Aorta (tissue), 5 donors: ENCODE measurements around the gene OPN5. TPM values are rescaled to one million over a fixed set of nuclear protein-coding genes. Genes with fewer than 3 reads are reported as not detected.

Source experiments
- ATAC-seq: fragments of 200-7000 bp; cut with Tn5 transposase; one replicate; pipeline ENCODE4 v1.9.1; 2022; ENCODE audit warnings: moderate library complexity; ENCODE audit not compliant: low FRiP score
- DNase-seq, 2 donors: peaks; one replicate each; pipeline ENCODE4 v3.0.0-alpha.2; 2020
- H3K27ac ChIP-seq, 2 donors: one replicate each; pipeline ENCODE4 v1.5.1; 2013; ENCODE audit warnings: low read length in 2 of 2, mild to moderate bottlenecking in 2 of 2, moderate library complexity in 2 of 2, control low read depth in 1 of 2, inconsistent platforms in 1 of 2, low read depth in 1 of 2
- H3K27me3 ChIP-seq, 2 donors: one replicate each; pipeline ENCODE4 v1.6.1; 2013; ENCODE audit warnings: control low read depth in 1 of 2, low read length in 1 of 2, mild to moderate bottlenecking in 1 of 2, moderate library complexity in 1 of 2; ENCODE audit not compliant: insufficient read depth in 2 of 2, control insufficient read depth in 1 of 2
- H3K36me3 ChIP-seq, 2 donors: one replicate each; pipeline ENCODE4 v1.6.1; 2013; ENCODE audit warnings: control low read depth in 1 of 2, low read length in 1 of 2, mild to moderate bottlenecking in 1 of 2; ENCODE audit not compliant: insufficient read depth in 2 of 2, control insufficient read depth in 1 of 2
- H3K4me1 ChIP-seq, 2 donors: one replicate each; pipeline ENCODE4 v1.6.1; 2013; ENCODE audit warnings: low read length in 2 of 2, control low read depth in 1 of 2, mild to moderate bottlenecking in 1 of 2, moderate library complexity in 1 of 2; ENCODE audit not compliant: insufficient read depth in 2 of 2, control insufficient read depth in 1 of 2
- H3K4me3 ChIP-seq, 2 donors: one replicate each; pipeline ENCODE4 v1.5.1; 2013; ENCODE audit warnings: low read length in 2 of 2, control low read depth in 1 of 2, mild to moderate bottlenecking in 1 of 2
- H3K9me3 ChIP-seq: one replicate; pipeline ENCODE4 v1.6.1; 2013; ENCODE audit warnings: mild to moderate bottlenecking, low read length; ENCODE audit not compliant: control insufficient read depth
- WGBS, 2 donors: extraction: QIAGEN DNeasy Blood & Tissue Kit; methylation state at CpG; one replicate each; pipeline ENCODE4 v1.1.7; 2013; 5-methylcytosine and 5-hydroxymethylcytosine counted together
- intact Hi-C, 2 donors: fragments of 100-400 bp; cut with DNase I; formaldehyde crosslinking; loops; one replicate each; pipeline versions ENCODE4 v1.14.2 to v1.15.0; 2022
- polyA plus RNA-seq, 2 donors: library from polyadenylated mRNA; stranded (reverse); fragments of 200-250 nt; gene quantifications; one replicate each; pipeline ENCODE4 v1.2.3, GENCODE V29; 2013
- total RNA-seq, 2 donors: library from RNA; stranded (reverse); fragmentation: NEBNext Ultra II Directional; extraction: Animal tissue kit (Norgen Biotek cat#: 25700); gene quantifications; one replicate each; pipeline ENCODE4 v1.2.1, GENCODE V29; 2021
- donor health status: healthy with polysubstance abuse.
- donor health status: Bipolar disorder and iron deficiency.
- donor health status: DM: no; HTN: no; CAD: no.
- donor health status: DM: no; HTN: no; CAD: no.
- donor health status: DM: yes; HTN: yes; CAD: no.

Gene OPN5
- total and polyA plus RNA-seq, 4 donors, result not detected

DNA sequence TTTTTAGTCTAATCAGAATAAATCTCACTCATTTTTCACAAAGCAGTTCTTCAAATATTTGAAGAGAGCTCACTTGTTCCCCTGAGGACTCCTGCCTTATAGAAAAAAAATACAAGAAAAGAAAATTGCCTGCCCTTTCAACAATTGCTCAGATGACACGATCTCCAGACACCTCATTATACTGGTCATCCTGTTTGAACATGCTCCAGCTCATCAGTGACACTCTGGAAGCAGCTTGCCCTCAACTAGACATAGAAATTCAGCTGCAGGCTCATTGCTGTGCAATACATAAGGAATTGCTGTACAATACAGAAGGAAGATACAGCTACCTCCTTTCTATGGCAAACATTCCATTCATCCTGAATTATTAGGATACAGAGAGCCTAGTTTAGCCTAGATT, 73.1 kb downstream of the OPN5 start:
- Histone ChIP-seq H3K36me3 (no peaks in the 10 kb centered on the region), H3K4me3 (no peak overlapping the region), H3K27ac (no peak overlapping the region), H3K4me1 (no peaks in the 10 kb centered on the region), H3K9me3 (peaks cover 2% of the 10 kb centered on the region), H3K27me3 (no peaks in the 10 kb centered on the region)
- ATAC-seq, result no peak
- intact Hi-C loops, result no loop called here
- no peak for DNase-seq
- WGBS, 2 donors, result 55 to 74% methylated on average over 1 of the region's 1 CpG

DNA sequence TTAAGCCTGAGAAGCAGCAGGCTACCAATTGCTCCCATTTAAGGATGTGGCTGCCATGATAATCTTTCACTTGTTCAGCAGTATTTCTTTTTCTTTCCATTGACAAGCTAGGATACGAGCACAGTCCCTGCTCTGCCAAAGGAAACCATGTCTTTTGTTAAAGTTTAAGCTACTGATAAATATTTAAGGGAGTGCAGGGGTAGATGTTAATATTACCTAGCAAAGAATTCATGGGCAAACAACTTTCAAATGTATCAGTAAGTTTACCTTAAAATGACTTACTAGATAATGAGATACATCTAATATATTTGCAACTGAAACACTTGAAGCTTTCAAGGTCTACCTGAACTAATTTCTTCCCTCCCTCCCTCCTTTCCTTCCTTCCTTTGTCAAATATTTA, 77.3 kb downstream of the OPN5 start:
- DNase-seq (no peak), ATAC-seq (no peak)
- no peak overlapping the region for H3K4me3 ChIP-seq
- 5 to 14% methylated on average over 1 of the region's 1 CpG for WGBS, 2 donors
- H3K4me1 ChIP-seq, result no peaks in the 10 kb centered on the region
- H3K36me3 ChIP-seq, result no peaks in the 10 kb centered on the region
- H3K27me3 ChIP-seq, result no peaks in the 10 kb centered on the region
- H3K27ac ChIP-seq, result no peak overlapping the region
- no peaks in the 10 kb centered on the region for H3K9me3 ChIP-seq
- intact Hi-C loops, result no loop called here

DNA sequence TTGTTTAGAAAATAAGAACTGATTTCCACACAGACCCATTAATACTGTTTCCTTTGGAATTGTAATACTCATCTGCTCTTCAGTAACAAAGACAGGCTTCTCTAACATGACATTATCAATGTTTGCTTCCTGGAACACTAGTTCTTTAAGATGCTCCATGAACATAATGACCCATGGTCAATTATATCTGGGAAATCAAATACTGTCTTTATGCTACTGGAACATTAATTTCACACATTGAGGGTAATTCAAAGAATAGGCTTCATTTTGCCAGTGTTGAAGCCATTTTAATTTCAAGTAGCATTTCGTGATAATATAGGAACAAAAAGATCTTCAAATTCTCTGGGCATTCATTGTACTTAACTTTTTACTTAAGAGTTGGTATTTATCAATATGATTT, 80.9 kb downstream of the OPN5 start:
- Histone ChIP-seq H3K36me3 (no peaks in the 10 kb centered on the region), H3K27ac (no peak overlapping the region), H3K4me1 (no peaks in the 10 kb centered on the region), H3K9me3 (no peaks in the 10 kb centered on the region), H3K27me3 (no peaks in the 10 kb centered on the region), H3K4me3 (no peak overlapping the region)
- no peak for DNase-seq
- 72 to 77% methylated on average over 1 of the region's 1 CpG for WGBS, 2 donors
- ATAC-seq, result no peak
- intact Hi-C loops, result no loop called here

DNA sequence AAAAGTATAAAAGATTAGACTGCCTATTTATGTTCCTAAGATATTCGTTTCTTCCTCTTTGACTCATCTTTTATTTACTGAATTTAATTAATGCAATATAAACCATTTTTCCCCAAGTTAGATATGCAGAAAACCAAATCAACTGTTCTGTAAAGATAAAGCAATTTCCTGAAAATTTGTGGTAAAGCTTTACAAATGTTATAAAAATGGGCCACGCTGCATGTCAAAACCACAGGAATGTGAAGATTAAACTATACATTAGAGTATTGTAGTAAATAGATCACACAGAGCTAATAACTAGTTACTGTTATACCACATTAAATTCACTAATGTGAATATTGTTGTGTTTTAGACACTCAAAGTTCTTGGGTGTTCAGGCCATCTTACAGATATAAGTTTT, 83.4 kb downstream of the OPN5 start:
- ATAC-seq (no peak), DNase-seq (no peak)
- intact Hi-C loops, result no loop called here
- no peak overlapping the region for H3K4me3 ChIP-seq
- no peaks in the 10 kb centered on the region for H3K4me1 ChIP-seq
- H3K36me3 ChIP-seq, result no peaks in the 10 kb centered on the region
- H3K27ac ChIP-seq, result no peak overlapping the region
- 57 to 73% methylated on average over 2 of the region's 2 CpGs for WGBS, 2 donors
- H3K27me3 ChIP-seq, result no peaks in the 10 kb centered on the region
- H3K9me3 ChIP-seq, result no peaks in the 10 kb centered on the region

DNA sequence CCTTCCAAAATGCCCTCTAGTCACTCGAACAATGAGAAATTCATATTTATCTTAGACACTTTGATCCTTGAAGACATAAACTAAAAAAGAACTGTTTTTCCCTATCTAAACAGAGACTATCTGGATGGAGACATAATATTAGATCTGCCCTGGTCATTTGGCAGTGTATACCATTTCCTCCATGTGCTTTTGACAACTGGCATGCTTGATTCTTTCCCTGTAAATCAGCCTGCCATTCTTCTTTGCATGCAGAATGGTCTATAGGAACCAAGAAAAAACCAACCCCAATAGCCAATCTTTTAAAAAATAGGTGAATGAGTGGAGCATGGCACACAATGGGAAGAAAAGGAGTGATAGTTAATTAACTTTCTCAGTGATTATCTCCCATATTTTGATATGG, 93.8 kb downstream of the OPN5 start:
- ATAC-seq, result no peak

More for the DNA sequence above, 93.8 kb downstream of the OPN5 start:
- Histone ChIP-seq H3K9me3 (no peaks in the 10 kb centered on the region), H3K4me1 (no peaks in the 10 kb centered on the region), H3K36me3 (no peaks in the 10 kb centered on the region), H3K27ac (no peak overlapping the region), H3K27me3 (no peaks in the 10 kb centered on the region), H3K4me3 (no peak overlapping the region)
- WGBS, 2 donors, result 65 to 72% methylated on average over 1 of the region's 1 CpG
- intact Hi-C loops, result no loop called here
- no peak for DNase-seq

Other genes starting within 250 kb of the OPN5 start
- gene ADGRF4, start 83.5 kb upstream of the OPN5 start, total RNA-seq, result not detected
- gene ADGRF4, start 83.5 kb upstream of the OPN5 start, polyA plus RNA-seq, result not detected